T-helper 1 cell treated with Interleukin-12 subunit alpha and Interleukin-12 subunit beta and Interleukin-4 antibody, amounts not matched to agents 30 μg/mL and 1 μg/mL, for 36 hours (primary cell): Measurements from ENCODE around the gene BPNT1.
"Not testable (repeated sequence)": the region's sequence is repeated elsewhere in the genome, so short reads cannot be mapped to it uniquely, and the experiment has no call there.

ENCODE experiments used
- H3K27ac Mint-ChIP-seq: one replicate; pipeline ENCODE4 v1.8.0; 2021; ENCODE audit warnings: mild to moderate bottlenecking, mixed read lengths
- H3K27me3 Mint-ChIP-seq: one replicate; pipeline ENCODE4 v1.8.0; 2021; ENCODE audit warnings: low read depth, mixed read lengths
- H3K36me3 Mint-ChIP-seq: one replicate; pipeline ENCODE4 v1.8.0; 2021; ENCODE audit warnings: low read depth, mixed read lengths
- H3K4me1 Mint-ChIP-seq: one replicate; pipeline ENCODE4 v1.8.0; 2021; ENCODE audit warnings: low read depth, mixed read lengths
- H3K4me3 Mint-ChIP-seq: one replicate; pipeline ENCODE4 v1.8.0; 2021; ENCODE audit warnings: mild to moderate bottlenecking, moderate library complexity, mixed read lengths
- H3K9me3 Mint-ChIP-seq: one replicate; pipeline ENCODE4 v1.8.0; 2021; ENCODE audit warnings: mixed read lengths

BPNT1 gene, protein sequence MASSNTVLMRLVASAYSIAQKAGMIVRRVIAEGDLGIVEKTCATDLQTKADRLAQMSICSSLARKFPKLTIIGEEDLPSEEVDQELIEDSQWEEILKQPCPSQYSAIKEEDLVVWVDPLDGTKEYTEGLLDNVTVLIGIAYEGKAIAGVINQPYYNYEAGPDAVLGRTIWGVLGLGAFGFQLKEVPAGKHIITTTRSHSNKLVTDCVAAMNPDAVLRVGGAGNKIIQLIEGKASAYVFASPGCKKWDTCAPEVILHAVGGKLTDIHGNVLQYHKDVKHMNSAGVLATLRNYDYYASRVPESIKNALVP

DNA sequence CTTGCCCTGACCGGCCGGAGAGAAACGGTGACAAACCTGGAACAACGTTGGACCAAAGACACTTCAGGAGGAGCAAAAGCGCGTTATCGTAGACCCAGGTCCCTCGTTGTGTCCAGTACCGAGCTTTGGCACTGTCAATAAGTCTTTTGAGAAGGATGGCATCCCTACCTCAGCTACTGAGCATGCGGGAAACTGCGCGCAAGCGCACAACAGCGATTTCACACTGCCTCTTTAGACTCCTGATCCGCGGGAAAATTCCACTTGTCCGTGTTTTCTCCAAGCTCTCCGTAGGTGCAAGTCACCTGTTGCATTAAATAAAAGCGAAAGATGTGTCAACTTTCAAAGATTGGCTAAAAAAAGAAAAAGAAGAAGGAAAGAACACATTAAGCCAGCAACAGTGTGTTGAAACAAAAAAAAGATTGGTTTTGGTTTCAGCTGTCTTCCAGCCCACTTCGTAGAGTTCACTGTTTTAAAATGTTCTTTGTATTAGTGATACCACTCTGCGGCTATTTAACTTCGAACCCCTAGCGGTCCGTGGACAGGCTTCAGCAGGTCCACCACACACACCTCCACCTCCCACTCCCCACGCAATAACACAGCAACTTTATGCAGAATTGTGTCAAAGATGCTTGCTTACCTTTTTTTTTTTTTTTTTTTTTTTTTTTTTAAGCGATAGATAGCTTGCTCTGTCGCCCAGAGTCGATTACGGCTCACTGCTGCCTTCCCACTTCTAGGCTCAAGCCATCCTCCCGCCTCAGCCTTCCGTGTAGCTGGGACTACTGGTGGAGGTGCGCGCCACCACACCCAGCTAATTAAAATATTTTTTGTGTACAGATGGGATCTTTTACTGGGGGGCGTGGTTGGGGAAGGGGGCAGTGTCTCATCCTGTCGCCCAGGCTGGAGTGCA is at the start of gene BPNT1:
TSS of gene BPNT1 (minus strand) at position 139 of the 907 bp plus-strand sequence. CDS start 9,942 bp downstream, outside the sequence.
- Mint-ChIP-seq H3K27me3 (no peaks in the 10 kb centered on the region), H3K4me1 (peaks cover 8% of the 10 kb centered on the region), H3K4me3 (peak within 1 kb of the TSS; percentile 95), H3K27ac (peak within 1 kb of the TSS; percentile 87), H3K36me3 (peaks cover 1% of the 10 kb centered on the region), H3K9me3 (no peaks in the 10 kb centered on the region)

DNA sequence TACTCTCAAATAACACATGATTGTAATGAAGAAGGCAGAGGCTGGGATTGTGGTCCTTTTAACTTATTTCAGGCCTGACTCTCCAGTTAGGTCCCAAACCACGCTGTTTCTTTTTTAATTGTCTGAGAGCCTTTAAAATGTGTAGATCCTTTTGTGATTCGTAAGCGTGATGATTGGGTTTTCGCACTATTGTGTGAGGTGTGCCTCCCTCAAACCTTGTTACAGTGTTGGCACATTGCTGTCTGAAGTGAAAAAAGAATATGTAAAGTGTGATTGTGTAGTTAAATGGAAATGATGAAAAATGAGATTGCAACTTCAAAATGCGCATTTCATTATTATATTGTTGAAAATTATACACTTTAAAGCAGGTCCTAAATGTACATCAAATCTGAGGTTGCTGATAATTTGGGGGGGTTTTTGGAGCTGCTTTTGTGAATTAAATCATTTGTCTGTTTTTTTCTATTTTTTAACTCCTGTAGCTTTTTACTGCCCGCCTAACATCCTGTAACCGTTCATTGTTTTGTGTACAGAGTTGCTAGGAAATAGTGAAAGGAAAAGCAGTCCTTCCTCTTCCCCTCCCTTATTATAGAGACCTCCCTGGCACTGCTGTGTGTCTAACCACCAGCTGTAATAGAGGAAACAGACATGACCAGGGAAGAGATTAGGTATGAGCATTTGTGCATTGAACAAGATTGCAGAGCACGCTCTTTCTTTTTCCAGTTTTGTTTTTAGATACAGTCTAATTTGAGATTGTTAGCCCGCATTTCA is 47.6 kb upstream of the BPNT1 start:
- H3K9me3 Mint-ChIP-seq = no peaks in the 10 kb centered on the region
- H3K27me3 Mint-ChIP-seq = no peaks in the 10 kb centered on the region
- peaks cover 7% of the 10 kb centered on the region for H3K4me1 Mint-ChIP-seq
- peaks cover 43% of the 10 kb centered on the region for H3K36me3 Mint-ChIP-seq
- H3K27ac Mint-ChIP-seq = peak overlapping the region; percentile 71
- H3K4me3 Mint-ChIP-seq = no peak overlapping the region

DNA sequence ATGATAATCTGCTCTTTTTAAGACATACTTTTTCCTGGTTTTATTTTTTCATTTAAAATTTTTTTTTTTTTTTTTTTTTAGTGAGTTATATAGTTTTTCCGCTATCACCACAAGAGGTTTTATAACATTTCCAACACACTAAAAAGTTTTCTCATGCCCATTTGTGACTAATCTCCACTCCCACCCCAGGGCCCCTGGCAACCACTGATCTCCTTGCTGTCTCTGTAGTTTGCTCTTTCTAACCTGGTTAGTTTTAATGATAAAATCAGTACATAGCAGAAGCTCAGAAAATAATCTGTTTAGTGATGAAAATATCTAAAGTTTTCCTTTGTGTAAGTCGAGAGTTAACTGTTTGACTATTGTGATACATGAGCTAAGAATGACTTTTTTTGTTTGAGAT is 46.2 kb upstream of the BPNT1 start:
- H3K4me1 Mint-ChIP-seq = peaks cover 7% of the 10 kb centered on the region
- no peaks in the 10 kb centered on the region for H3K27me3 Mint-ChIP-seq
- no peak overlapping the region for H3K27ac Mint-ChIP-seq
- peaks cover 37% of the 10 kb centered on the region for H3K36me3 Mint-ChIP-seq
- no peak overlapping the region for H3K4me3 Mint-ChIP-seq
- H3K9me3 Mint-ChIP-seq = no peaks in the 10 kb centered on the region

DNA sequence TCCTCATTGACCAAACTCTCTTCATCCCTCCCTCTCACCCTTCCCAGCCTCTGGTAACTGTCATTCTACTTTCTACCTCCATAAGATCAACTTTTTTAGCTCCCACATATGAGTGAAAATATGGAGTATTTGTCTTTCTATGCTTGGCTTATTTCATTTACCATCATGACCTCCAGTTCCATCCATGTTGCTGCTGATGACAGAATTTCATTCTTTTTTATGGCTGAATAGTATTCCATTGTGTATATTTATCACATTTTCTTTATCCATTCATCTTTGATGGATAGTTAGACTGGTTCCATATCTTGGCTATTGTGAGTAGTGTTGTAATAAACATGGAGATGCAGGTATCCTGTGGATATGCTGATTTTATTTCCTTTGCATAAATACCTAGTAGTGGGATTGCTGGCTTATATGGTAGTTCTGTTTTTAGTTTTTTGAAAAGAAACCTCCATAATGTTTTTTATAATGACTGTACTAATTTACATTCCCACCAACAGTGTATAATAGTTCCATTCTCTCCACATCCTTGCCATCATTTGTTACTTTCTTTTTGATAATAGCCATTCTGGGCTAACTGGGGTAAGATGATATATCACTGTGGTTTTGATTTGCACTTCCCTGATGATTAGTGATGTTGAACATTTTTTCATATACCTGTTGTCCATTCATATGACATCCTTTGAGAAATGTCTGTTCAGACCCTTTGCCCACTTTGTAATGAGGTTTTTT is 40.1 kb upstream of the BPNT1 start:
- Mint-ChIP-seq H3K36me3 (peaks cover 42% of the 10 kb centered on the region), H3K4me1 (peaks cover 1% of the 10 kb centered on the region), H3K4me3 (no peak overlapping the region), H3K27ac (no peak overlapping the region), H3K27me3 (no peaks in the 10 kb centered on the region), H3K9me3 (no peaks in the 10 kb centered on the region)

DNA sequence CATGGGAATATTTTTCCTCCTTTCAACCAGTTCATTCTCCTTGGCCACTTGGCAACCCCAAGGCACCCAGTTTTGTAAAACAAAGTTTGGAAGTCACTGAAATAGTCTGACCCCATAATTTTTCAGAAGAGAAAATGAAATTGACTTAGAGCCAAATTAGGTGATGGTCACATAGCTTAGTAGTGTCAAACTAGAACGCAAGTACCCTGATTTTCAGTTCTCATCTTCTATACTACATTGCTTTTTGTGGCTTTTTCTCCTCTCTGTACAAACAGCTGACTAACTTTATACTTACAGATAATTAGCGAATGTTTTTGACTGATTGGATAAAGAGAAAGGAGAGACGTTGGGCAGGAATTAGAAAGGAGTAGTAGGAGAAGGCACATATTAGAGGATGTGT is 37.5 kb upstream of the BPNT1 start:
- peaks cover 27% of the 10 kb centered on the region for H3K36me3 Mint-ChIP-seq
- H3K27ac Mint-ChIP-seq = no peak overlapping the region
- H3K27me3 Mint-ChIP-seq = no peaks in the 10 kb centered on the region

DNA sequence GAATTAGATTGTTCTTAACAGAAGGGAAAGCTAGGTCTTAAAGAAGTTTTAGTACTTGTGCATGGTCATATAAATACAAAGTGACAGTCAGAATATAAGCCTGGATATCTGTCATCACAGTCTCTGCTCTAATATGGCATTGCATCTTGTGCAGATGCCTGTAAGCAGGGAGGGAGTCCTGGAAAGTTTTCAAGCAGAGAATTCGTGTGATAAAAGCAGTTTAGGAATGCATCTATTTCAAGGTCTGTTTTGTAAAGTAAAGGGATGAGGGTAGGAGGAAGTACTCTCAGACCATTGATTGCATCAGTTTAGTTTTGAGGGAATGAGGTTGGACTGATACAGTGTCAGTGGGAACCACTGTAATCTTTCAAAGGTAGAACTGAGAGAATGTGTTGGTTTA is 35.0 kb upstream of the BPNT1 start:
- Mint-ChIP-seq H3K4me3 (no peak overlapping the region), H3K27me3 (no peaks in the 10 kb centered on the region), H3K27ac (no peak overlapping the region), H3K9me3 (no peaks in the 10 kb centered on the region), H3K36me3 (peaks cover 16% of the 10 kb centered on the region), H3K4me1 (peaks cover 6% of the 10 kb centered on the region)

More for the DNA sequence above, 37.5 kb upstream of the BPNT1 start:
- peaks cover 6% of the 10 kb centered on the region for H3K4me1 Mint-ChIP-seq
- no peak overlapping the region for H3K4me3 Mint-ChIP-seq
- no peaks in the 10 kb centered on the region for H3K9me3 Mint-ChIP-seq

DNA sequence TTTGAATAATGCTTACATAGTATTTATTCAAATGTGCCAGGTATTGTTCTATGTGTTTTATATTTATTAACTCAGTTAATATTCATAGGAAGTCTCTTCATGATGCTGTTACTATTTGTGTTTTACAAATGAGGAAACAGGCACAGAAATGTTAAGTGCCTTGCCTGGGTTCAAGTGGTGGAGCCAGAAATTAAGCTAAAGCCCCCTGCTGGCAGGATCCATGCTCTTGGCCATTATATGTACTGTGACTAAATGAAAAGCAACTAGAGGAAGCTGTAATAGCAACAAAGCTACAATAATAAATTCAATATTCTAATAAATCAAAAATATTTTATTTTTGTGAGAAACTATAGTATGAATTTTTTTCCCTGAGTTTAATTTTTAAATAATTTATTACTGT is 34.3 kb upstream of the BPNT1 start:
- H3K27ac Mint-ChIP-seq = no peak overlapping the region
- no peak overlapping the region for H3K4me3 Mint-ChIP-seq
- peaks cover 6% of the 10 kb centered on the region for H3K4me1 Mint-ChIP-seq
- H3K9me3 Mint-ChIP-seq = no peaks in the 10 kb centered on the region
- H3K36me3 Mint-ChIP-seq = peaks cover 13% of the 10 kb centered on the region
- no peaks in the 10 kb centered on the region for H3K27me3 Mint-ChIP-seq

DNA sequence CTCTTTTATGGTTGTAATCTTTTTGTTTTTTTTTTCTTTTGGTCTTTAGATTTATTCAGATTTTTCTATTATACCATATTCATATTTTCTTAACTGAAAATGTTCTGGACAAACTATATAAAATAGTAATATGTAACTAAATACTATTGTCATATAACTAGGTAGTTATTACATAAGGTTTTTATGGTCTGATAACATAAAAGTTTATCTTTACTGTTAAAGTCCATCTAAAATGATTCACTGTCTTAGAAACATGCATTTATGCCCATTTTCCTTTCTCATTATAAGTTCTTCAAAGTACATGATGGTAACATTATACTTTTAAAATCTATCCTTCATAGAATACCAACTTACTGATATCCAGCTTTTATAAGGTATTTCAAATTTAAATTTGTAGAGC is 33.5 kb upstream of the BPNT1 start:
- H3K9me3 Mint-ChIP-seq = no peaks in the 10 kb centered on the region
- no peaks in the 10 kb centered on the region for H3K27me3 Mint-ChIP-seq
- peaks cover 6% of the 10 kb centered on the region for H3K4me1 Mint-ChIP-seq
- H3K36me3 Mint-ChIP-seq = peaks cover 10% of the 10 kb centered on the region
- H3K27ac Mint-ChIP-seq = no peak overlapping the region
- no peak overlapping the region for H3K4me3 Mint-ChIP-seq

DNA sequence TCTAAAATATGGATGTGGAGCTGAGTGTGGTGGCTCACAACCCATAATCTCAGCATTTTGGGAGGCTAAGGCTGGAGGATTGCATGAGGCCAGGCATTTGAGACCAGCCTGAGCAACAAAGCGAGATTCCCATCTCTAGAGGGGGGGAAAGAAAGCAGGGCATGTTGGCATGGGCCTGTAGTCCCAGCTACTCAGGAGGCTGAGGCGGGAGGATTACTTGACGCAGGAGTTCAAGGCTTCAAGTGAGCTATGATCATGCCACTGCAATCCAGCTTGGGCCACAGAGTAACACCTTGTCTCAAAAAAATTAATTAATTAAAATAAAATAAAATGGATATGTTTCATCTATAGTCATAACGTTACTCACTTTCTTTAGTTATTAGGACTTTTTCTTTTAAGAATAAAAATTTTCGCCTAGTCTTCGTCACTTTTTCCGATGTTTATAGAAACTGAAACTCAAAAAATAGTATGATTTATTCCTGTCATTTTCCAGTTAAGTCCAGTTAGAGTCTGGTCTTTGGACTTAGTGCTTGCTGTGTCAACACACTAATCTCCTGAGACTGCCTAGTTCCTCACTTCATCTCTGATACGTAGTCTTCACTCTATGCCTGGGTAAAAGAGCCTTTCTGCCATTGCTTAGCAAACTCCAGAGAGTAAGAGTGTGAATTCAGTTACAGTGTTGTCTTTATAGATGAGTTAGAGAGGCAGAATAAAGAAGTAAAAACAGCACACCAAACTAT is 32.4 kb upstream of the BPNT1 start:
- Mint-ChIP-seq H3K27me3 (no peaks in the 10 kb centered on the region), H3K4me1 (peaks cover 6% of the 10 kb centered on the region), H3K27ac (no peak overlapping the region), H3K9me3 (no peaks in the 10 kb centered on the region), H3K36me3 (peaks cover 8% of the 10 kb centered on the region), H3K4me3 (no peak overlapping the region)

DNA sequence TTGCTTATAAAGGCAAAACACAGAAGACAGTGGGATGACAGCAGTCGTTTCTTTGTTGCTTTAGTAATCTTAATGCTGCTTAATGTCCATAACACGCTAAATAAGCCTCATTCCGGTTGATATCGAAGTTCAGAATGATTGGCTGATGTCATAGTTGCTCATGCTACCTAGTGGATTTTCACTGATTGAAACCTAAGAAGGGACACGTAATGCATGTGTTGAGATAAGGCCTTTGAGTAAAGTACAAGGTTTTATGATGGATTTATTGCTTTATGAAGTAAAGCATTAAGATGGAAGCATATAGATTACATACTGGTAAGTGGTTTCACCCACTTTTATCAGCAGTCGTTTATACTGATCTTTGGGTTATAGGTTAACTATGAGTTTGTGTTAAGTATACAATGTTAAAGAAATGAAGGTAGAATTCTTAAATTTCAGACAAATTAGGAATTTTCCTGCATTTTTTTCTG is 29.5 kb upstream of the BPNT1 start:
- no peaks in the 10 kb centered on the region for H3K9me3 Mint-ChIP-seq

DNA sequence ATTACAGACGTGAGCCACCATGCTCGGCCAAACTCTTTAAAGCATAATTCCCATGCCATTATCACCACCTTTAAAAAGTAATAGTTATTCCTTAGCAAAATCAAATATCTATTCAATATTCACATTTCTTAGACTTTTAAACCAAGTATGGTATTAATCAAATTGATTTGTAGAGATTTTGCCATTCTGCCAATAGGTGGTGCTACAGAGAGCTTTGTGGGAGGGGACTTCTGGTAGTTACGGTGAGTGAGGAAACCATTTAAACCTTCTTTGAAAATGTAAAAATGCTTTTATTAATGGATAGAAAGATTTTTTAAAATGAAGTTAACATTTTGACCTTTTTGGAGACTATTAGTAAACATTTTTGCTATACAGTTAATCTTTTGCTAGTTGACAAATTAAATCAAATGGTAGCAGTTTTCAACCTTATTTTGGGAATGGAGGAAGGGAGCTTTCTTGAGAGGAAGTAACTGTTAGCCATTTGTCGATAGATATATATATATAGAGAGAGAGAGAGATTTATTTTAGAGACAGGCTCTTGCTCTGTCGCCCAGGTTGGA is 23.6 kb upstream of the BPNT1 start:
- H3K36me3 Mint-ChIP-seq = peaks cover 24% of the 10 kb centered on the region
- no peaks in the 10 kb centered on the region for H3K27me3 Mint-ChIP-seq
- H3K4me3 Mint-ChIP-seq = peak overlapping the region; percentile 21
- no peak overlapping the region for H3K27ac Mint-ChIP-seq
- H3K4me1 Mint-ChIP-seq = peaks cover 7% of the 10 kb centered on the region
- no peaks in the 10 kb centered on the region for H3K9me3 Mint-ChIP-seq

More for the DNA sequence above, 29.5 kb upstream of the BPNT1 start:
- H3K36me3 Mint-ChIP-seq = peaks cover 12% of the 10 kb centered on the region
- no peak overlapping the region for H3K27ac Mint-ChIP-seq
- peaks cover 1% of the 10 kb centered on the region for H3K4me1 Mint-ChIP-seq
- H3K4me3 Mint-ChIP-seq = no peak overlapping the region
- H3K27me3 Mint-ChIP-seq = no peaks in the 10 kb centered on the region

DNA sequence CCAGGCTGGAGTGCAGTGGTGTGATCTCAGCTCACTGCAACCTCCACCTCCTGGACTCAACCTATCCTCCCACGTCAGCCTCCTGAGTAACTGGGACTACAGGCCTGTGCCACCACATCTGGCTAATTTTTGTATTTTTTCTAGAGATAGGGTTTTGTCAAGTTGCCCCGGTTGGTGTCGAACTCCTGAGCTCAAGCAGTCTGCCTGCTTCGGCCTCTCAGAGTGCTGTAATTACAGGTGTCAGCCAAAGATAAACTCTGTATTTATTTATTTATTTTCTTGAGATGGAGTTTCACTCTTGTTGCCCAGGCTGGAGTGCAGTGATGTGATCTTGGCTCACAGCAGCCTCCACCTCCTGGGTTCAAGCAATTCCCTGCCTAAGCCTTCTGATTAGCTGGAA is 23.0 kb upstream of the BPNT1 start:
- not testable (repeated sequence) for H3K4me1 Mint-ChIP-seq, H3K9me3 Mint-ChIP-seq, H3K27ac Mint-ChIP-seq, H3K4me3 Mint-ChIP-seq, H3K27me3 Mint-ChIP-seq
- peaks cover 26% of the 10 kb centered on the region for H3K36me3 Mint-ChIP-seq

DNA sequence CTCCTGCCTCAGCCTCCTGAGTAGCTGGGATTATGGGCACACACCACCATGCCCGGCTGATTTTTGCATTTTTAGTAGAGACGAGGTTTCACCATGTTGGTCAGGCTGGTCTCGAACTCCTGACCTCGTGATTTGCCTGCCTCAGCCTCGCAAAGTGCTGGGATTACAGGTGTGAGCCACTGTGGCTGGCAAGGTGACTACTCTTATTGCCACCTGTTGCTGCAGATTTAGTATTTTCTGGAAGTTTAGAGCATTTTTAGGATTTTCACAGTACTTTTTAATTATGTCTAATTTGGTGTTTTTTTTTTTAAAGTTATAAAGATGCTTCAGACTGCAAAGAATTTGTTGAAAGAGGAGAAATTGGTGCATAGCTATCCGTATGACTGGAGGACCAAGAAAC is 20.9 kb upstream of the BPNT1 start:
- peaks cover 34% of the 10 kb centered on the region for H3K36me3 Mint-ChIP-seq
- not testable (repeated sequence) for H3K4me1 Mint-ChIP-seq, H3K4me3 Mint-ChIP-seq, H3K27ac Mint-ChIP-seq, H3K9me3 Mint-ChIP-seq, H3K27me3 Mint-ChIP-seq
